ENCODE measurements around the gene PTPRM.

PTPRM gene

DNA sequence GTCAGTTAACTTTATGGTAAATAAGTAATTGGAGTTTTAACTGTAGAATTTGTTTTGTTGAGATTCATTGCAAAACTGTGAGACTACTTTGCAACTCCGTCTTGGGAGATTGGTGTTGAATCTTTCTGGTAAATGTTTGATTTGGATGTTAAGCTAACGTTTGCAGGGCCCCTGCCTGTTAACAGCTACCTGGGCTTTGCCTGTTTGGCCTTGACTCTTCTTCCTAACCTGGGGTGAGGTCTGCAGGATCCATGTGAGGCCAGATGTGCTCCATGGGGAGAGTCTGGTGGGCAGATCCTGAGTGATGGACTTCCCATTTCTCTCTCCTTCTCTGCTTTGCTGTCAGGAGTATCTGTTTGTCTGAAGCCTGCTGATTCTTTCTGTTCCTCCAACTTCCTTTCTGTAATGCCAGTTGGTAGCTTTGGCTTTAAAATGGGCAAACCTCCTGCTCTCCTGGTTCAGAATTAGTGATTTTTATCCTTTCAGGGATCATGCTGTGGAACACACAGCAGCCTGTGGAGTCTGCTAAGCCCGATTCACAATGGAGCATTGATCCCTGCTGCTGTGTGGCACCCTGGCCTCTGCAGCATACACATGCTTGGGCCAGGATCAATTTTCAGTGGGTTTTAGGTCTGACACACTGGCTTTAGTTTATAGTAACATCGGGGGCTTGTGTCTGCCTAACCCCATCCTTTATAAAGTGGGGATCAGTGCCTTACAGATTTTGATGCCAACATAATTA, 36.3 kb downstream of the PTPRM start:
- Histone ChIP-seq H4K20me1 (ENCODE audit: insufficient read depth, low read length) (no peaks in the 10 kb centered on the region), H3K36me3 (ENCODE audit: insufficient read depth, low read length) (no peaks in the 10 kb centered on the region), H3K27ac (ENCODE audit: low read length) (no peak overlapping the region), H2AFZ (ENCODE audit: low read depth, low read length) (no peak overlapping the region), H3K4me1 (ENCODE audit: insufficient read depth, low read length) (no peaks in the 10 kb centered on the region), H3K9me3 (ENCODE audit: insufficient read depth, low read length, severe bottlenecking) (no peaks in the 10 kb centered on the region), H3K79me2 (ENCODE audit: insufficient read depth, low read length) (no peaks in the 10 kb centered on the region), H3K9ac (ENCODE audit: low read depth, low read length) (no peak overlapping the region), H3K4me2 (ENCODE audit: insufficient read depth, low read length) (no peak overlapping the region), H3K27me3 (ENCODE audit: insufficient read depth, low read length, poor library complexity) (no peaks in the 10 kb centered on the region), H3K4me3 (ENCODE audit: low read depth in 1 of 2, low read length in 2 of 2) (no peak overlapping the region)
- DNase-seq (no peak), ATAC-seq (ENCODE audit: insufficient read depth, low read depth) (no peak)
- TF ChIP-seq EZH2 (IDR thresholded peaks at IDR 0.05; ENCODE audit: borderline replicate concordance, low read depth, low read length, severe bottlenecking) = no peak
- TF ChIP-seq, protein P1, sequence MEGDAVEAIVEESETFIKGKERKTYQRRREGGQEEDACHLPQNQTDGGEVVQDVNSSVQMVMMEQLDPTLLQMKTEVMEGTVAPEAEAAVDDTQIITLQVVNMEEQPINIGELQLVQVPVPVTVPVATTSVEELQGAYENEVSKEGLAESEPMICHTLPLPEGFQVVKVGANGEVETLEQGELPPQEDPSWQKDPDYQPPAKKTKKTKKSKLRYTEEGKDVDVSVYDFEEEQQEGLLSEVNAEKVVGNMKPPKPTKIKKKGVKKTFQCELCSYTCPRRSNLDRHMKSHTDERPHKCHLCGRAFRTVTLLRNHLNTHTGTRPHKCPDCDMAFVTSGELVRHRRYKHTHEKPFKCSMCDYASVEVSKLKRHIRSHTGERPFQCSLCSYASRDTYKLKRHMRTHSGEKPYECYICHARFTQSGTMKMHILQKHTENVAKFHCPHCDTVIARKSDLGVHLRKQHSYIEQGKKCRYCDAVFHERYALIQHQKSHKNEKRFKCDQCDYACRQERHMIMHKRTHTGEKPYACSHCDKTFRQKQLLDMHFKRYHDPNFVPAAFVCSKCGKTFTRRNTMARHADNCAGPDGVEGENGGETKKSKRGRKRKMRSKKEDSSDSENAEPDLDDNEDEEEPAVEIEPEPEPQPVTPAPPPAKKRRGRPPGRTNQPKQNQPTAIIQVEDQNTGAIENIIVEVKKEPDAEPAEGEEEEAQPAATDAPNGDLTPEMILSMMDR (IDR thresholded peaks at IDR 0.05; ENCODE audit: borderline replicate concordance, extremely low read depth, low read length, poor library complexity, severe bottlenecking) = no peak

DNA sequence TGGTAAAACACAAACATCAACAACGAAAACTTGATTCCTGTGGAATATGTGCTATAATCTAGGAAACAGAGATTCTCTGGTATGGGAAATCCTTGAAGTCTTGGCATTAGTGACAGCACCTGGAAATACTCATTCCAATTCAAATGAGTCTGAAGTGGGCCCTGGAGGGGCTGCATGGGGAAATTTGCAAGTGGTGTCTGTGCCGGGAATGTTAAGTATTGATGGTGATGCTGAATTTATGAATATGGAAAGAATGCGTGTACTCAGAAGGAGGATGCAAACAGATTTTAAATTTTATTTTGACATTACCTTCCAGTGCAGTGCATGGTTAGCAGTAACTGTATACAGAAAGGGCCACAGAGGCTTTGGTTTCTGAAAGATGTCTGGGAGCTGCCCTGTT, 37.2 kb downstream of the PTPRM start:
- no peaks in the 10 kb centered on the region for H3K79me2 ChIP-seq (ENCODE audit: insufficient read depth, low read length)
- no peak overlapping the region for H3K4me3 ChIP-seq (ENCODE audit: low read depth in 1 of 2, low read length in 2 of 2)

DNA sequence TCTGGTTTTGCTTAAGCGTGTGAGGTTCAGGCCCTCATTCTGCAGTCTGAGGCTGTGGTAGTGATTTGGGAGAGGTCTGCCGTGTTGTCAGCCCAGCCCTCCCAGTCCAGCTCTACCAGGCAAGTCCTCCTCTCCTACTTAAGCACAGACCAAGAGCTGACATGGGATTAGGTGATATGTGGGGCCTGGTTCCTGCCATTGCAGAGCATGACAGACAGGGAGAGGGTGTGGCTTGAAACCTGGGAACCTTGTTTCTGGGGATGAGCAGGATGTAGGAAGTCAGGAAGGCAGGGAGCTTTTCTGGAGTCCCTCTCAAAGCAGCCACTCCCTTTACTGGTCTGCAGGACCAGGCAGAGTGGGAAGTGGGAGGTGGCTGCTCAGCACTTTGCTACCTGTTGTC, 38.6 kb downstream of the PTPRM start:
- Histone ChIP-seq H3K4me1 (ENCODE audit: insufficient read depth, low read length) (no peaks in the 10 kb centered on the region), H3K79me2 (ENCODE audit: insufficient read depth, low read length) (no peaks in the 10 kb centered on the region), H3K9ac (ENCODE audit: low read depth, low read length) (no peak overlapping the region), H3K36me3 (ENCODE audit: insufficient read depth, low read length) (no peaks in the 10 kb centered on the region), H2AFZ (ENCODE audit: low read depth, low read length) (no peak overlapping the region), H3K9me3 (ENCODE audit: insufficient read depth, low read length, severe bottlenecking) (no peaks in the 10 kb centered on the region), H3K4me3 (ENCODE audit: low read depth in 1 of 2, low read length in 2 of 2) (no peak overlapping the region), H3K27me3 (ENCODE audit: insufficient read depth, low read length, poor library complexity) (no peaks in the 10 kb centered on the region), H3K4me2 (ENCODE audit: insufficient read depth, low read length) (no peak overlapping the region), H3K27ac (ENCODE audit: low read length) (no peak overlapping the region), H4K20me1 (ENCODE audit: insufficient read depth, low read length) (no peaks in the 10 kb centered on the region)
- DNase-seq = no peak
- no peak for ATAC-seq (ENCODE audit: insufficient read depth, low read depth)
- TF ChIP-seq, protein P1 (IDR thresholded peaks at IDR 0.05; ENCODE audit: borderline replicate concordance, extremely low read depth, low read length, poor library complexity, severe bottlenecking) = no peak
- TF ChIP-seq EZH2 (IDR thresholded peaks at IDR 0.05; ENCODE audit: borderline replicate concordance, low read depth, low read length, severe bottlenecking) = no peak

More for the DNA sequence above, 37.2 kb downstream of the PTPRM start:
- H3K9me3 ChIP-seq (ENCODE audit: insufficient read depth, low read length, severe bottlenecking) = no peaks in the 10 kb centered on the region
- no peak overlapping the region for H3K4me2 ChIP-seq (ENCODE audit: insufficient read depth, low read length)
- no peak overlapping the region for H3K9ac ChIP-seq (ENCODE audit: low read depth, low read length)
- no peaks in the 10 kb centered on the region for H4K20me1 ChIP-seq (ENCODE audit: insufficient read depth, low read length)
- no peaks in the 10 kb centered on the region for H3K27me3 ChIP-seq (ENCODE audit: insufficient read depth, low read length, poor library complexity)
- DNase-seq (no peak), ATAC-seq (ENCODE audit: insufficient read depth, low read depth) (no peak)
- H3K27ac ChIP-seq (ENCODE audit: low read length) = no peak overlapping the region
- H3K4me1 ChIP-seq (ENCODE audit: insufficient read depth, low read length) = no peaks in the 10 kb centered on the region
- no peaks in the 10 kb centered on the region for H3K36me3 ChIP-seq (ENCODE audit: insufficient read depth, low read length)
- TF ChIP-seq, protein P1 (IDR thresholded peaks at IDR 0.05; ENCODE audit: borderline replicate concordance, extremely low read depth, low read length, poor library complexity, severe bottlenecking) = no peak
- TF ChIP-seq EZH2 (IDR thresholded peaks at IDR 0.05; ENCODE audit: borderline replicate concordance, low read depth, low read length, severe bottlenecking) = no peak
- H2AFZ ChIP-seq (ENCODE audit: low read depth, low read length) = no peak overlapping the region

All from DND-41 (cell line).